SK-N-SH treated with all-trans-retinoic acid at 6 μM for 48 hours (cell line): ENCODE data around the gene STN1.

Experiments
- ATAC-seq: fragments of 200-7000 bp; cut with Tn5 transposase; 3 replicates; pipeline ENCODE4 v1.9.1; 2020; ENCODE audit warnings: mild to moderate bottlenecking, moderate library complexity
- ARNTL ChIP-seq: fragments of 450-650 bp; formaldehyde crosslinking; IDR thresholded peaks from 2 replicates; pipeline ENCODE4 v1.5.0; 2020; ENCODE audit warnings: low read depth, mild to moderate bottlenecking, moderate library complexity, borderline replicate concordance
- BACH2 ChIP-seq: fragments of 250-450 bp; sonication (Bioruptor Pico); IDR thresholded peaks from 2 replicates; pipeline ENCODE4 v1.9.0; 2021; ENCODE audit warnings: mild to moderate bottlenecking, borderline replicate concordance
- CSDC2 ChIP-seq: fragments of 250-450 bp; sonication (Bioruptor Pico); IDR thresholded peaks from 2 replicates; pipeline ENCODE4 v1.5.0; 2020; ENCODE audit warnings: mild to moderate bottlenecking, moderate library complexity
- ESRRG ChIP-seq: fragments of 250-450 bp; sonication (Bioruptor Pico); IDR thresholded peaks from 2 replicates; pipeline ENCODE4 v1.6.1; 2021; ENCODE audit warnings: mild to moderate bottlenecking
- GLIS3 ChIP-seq: fragments of 250-450 bp; sonication (Bioruptor Pico); IDR thresholded peaks from 2 replicates; pipeline ENCODE4 v1.5.0; 2020; ENCODE audit warnings: mild to moderate bottlenecking, moderate library complexity
- OSR1 ChIP-seq: fragments of 250-450 bp; sonication (Bioruptor Pico); IDR thresholded peaks from 2 replicates; pipeline ENCODE4 v1.8.0; 2022; ENCODE audit warnings: moderate library complexity, mild to moderate bottlenecking, inconsistent platforms
- PPARA ChIP-seq: fragments of 250-450 bp; sonication (Bioruptor Pico); IDR thresholded peaks from 2 replicates; pipeline ENCODE4 v1.5.0; 2020; ENCODE audit warnings: mild to moderate bottlenecking, borderline replicate concordance
- SNAI2 ChIP-seq: fragments of 250-450 bp; sonication (Bioruptor Pico); IDR thresholded peaks from 2 replicates; pipeline ENCODE4 v1.5.0; 2020; ENCODE audit warnings: mild to moderate bottlenecking, moderate library complexity
- TCF4 ChIP-seq: fragments of 250-450 bp; sonication (Bioruptor Pico); IDR thresholded peaks from 2 replicates; pipeline ENCODE4 v1.8.0; 2021; ENCODE audit warnings: mild to moderate bottlenecking, moderate library complexity, borderline replicate concordance
- TOX ChIP-seq: fragments of 250-450 bp; sonication (Bioruptor Pico); IDR thresholded peaks from 2 replicates; pipeline ENCODE4 v1.8.0; 2021; ENCODE audit warnings: mild to moderate bottlenecking, moderate library complexity, borderline replicate concordance
- ZC3H10 ChIP-seq: fragments of 250-450 bp; sonication (Bioruptor Pico); IDR thresholded peaks from 2 replicates; pipeline ENCODE4 v1.5.1; 2021; ENCODE audit warnings: mild to moderate bottlenecking, moderate library complexity
- ZFP3 ChIP-seq: fragments of 250-450 bp; sonication (Bioruptor Pico); IDR thresholded peaks from 2 replicates; pipeline ENCODE4 v1.5.0; 2020; ENCODE audit warnings: mild to moderate bottlenecking, moderate library complexity
- ZNF565 ChIP-seq: fragments of 450-650 bp; formaldehyde crosslinking; conservative IDR thresholded peaks from 2 replicates; pipeline ENCODE4 v1.5.0; 2020; ENCODE audit warnings: low read depth, mild to moderate bottlenecking, moderate library complexity
- ZNF70 ChIP-seq: fragments of 450-650 bp; formaldehyde crosslinking; IDR thresholded peaks from 2 replicates; pipeline ENCODE4 v1.5.0; 2020; ENCODE audit warnings: mild to moderate bottlenecking, moderate library complexity
- ZNF8 ChIP-seq: fragments of 450-650 bp; formaldehyde crosslinking; IDR thresholded peaks from 2 replicates; pipeline ENCODE4 v1.5.0; 2020; ENCODE audit warnings: mild to moderate bottlenecking, moderate library complexity
- TF ChIP-seq, protein P1 (sequence below): fragments of 250-450 bp; sonication (Bioruptor Pico); IDR thresholded peaks from 2 replicates; pipeline ENCODE4 v1.5.1; 2020; ENCODE audit warnings: low read depth, mild to moderate bottlenecking, moderate library complexity
- TF ChIP-seq, protein P2 (sequence below): fragments of 250-450 bp; sonication (Bioruptor Pico); IDR thresholded peaks from 2 replicates; pipeline ENCODE4 v1.5.1; 2021; ENCODE audit warnings: mild to moderate bottlenecking, moderate library complexity
- TF ChIP-seq, protein P3 (sequence below): fragments of 250-450 bp; sonication (Bioruptor Pico); IDR thresholded peaks from 2 replicates; pipeline ENCODE4 v1.8.0; 2020; ENCODE audit warnings: mild to moderate bottlenecking, moderate library complexity, borderline replicate concordance
- TF ChIP-seq, protein P4 (sequence below): fragments of 250-450 bp; sonication (Bioruptor Pico); IDR thresholded peaks from 2 replicates; pipeline ENCODE4 v1.5.0; 2020; ENCODE audit warnings: mild to moderate bottlenecking, moderate library complexity
- TF ChIP-seq, protein P5 (sequence below): fragments of 250-450 bp; sonication (Bioruptor Pico); IDR thresholded peaks from 2 replicates; pipeline ENCODE4 v1.8.0; 2021; ENCODE audit warnings: low read depth, mild to moderate bottlenecking, moderate library complexity, borderline replicate concordance

The STN1 gene

DNA sequence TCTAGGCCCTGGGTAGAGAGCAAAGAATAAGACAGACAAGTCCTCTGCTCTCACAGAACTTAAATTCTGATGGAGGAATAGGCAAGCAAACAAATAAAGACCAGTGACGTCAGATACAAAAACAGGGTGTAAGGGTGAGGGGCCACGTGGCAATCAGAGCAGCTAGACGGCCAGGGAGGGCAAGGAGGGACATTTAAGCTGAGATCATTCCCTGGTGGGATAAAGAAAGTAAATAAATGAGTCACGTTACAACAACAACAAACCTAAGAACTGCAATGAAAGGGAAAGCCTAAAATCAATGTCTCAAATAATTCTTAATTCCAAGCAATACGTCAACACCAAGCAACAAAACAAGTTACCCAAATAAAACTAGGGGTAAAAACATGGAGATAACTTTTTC is 21.8 kb downstream of the STN1 start:
- no peak for ATAC-seq
- TF ChIP-seq OSR1 (CRISPR knock-in tag) (no peak), ARNTL (CRISPR knock-in tag) (no peak)
- TF ChIP-seq, protein P1, sequence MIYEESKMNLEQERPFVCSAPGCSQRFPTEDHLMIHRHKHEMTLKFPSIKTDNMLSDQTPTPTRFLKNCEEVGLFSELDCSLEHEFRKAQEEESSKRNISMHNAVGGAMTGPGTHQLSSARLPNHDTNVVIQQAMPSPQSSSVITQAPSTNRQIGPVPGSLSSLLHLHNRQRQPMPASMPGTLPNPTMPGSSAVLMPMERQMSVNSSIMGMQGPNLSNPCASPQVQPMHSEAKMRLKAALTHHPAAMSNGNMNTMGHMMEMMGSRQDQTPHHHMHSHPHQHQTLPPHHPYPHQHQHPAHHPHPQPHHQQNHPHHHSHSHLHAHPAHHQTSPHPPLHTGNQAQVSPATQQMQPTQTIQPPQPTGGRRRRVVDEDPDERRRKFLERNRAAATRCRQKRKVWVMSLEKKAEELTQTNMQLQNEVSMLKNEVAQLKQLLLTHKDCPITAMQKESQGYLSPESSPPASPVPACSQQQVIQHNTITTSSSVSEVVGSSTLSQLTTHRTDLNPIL, result no peak
- TF ChIP-seq, all 23 proteins: peak for 0

DNA sequence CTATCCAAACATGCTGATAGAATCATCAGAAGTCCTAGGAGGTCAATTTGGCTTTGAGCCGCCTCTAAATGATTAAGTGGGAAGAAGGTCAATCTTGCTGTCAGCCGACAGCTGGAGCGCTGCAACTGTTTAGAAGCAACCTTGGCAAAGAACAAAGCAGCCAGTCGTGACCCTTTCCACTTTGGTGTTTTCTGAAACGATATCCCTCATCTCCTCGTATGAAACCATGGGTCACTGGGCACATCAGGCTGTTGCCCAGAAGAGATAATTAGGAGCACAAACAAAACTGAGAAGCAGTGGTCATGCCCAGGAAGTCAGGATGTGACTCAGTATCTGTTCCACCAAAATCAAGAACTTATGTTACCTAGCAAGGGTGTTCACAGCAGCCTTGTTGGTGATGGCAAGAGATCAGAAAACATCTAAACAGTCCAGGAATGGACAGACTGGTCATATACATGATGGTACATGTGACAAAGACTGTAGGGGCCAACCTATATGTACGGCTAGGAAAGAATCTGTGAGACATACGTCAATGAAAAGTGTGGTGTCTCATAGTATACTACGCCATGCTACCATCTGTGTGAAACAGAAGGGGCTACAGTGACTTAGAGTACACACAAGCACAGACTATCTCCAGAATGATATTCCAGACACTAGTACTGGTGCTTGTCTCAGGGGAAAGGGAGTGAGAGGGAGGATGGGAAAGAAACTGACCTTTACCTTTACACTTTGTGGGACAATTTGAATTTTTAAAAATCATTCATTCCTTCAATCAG is 22.4 kb downstream of the STN1 start:
- TF ChIP-seq SNAI2 (CRISPR knock-in tag), result no peak
- no peak for TF ChIP-seq ZFP3 (CRISPR knock-in tag)
- no peak for TF ChIP-seq CSDC2 (CRISPR knock-in tag)
- no peak for TF ChIP-seq BACH2
- no peak for TF ChIP-seq ZNF565 (CRISPR knock-in tag)
- no peak for TF ChIP-seq TOX (CRISPR knock-in tag)
- no peak for TF ChIP-seq OSR1 (CRISPR knock-in tag)
- TF ChIP-seq, protein P2, sequence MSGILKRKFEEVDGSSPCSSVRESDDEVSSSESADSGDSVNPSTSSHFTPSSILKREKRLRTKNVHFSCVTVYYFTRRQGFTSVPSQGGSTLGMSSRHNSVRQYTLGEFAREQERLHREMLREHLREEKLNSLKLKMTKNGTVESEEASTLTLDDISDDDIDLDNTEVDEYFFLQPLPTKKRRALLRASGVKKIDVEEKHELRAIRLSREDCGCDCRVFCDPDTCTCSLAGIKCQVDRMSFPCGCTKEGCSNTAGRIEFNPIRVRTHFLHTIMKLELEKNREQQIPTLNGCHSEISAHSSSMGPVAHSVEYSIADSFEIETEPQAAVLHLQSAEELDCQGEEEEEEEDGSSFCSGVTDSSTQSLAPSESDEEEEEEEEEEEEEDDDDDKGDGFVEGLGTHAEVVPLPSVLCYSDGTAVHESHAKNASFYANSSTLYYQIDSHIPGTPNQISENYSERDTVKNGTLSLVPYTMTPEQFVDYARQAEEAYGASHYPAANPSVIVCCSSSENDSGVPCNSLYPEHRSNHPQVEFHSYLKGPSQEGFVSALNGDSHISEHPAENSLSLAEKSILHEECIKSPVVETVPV (CRISPR knock-in tag), result no peak
- TF ChIP-seq, protein P3, sequence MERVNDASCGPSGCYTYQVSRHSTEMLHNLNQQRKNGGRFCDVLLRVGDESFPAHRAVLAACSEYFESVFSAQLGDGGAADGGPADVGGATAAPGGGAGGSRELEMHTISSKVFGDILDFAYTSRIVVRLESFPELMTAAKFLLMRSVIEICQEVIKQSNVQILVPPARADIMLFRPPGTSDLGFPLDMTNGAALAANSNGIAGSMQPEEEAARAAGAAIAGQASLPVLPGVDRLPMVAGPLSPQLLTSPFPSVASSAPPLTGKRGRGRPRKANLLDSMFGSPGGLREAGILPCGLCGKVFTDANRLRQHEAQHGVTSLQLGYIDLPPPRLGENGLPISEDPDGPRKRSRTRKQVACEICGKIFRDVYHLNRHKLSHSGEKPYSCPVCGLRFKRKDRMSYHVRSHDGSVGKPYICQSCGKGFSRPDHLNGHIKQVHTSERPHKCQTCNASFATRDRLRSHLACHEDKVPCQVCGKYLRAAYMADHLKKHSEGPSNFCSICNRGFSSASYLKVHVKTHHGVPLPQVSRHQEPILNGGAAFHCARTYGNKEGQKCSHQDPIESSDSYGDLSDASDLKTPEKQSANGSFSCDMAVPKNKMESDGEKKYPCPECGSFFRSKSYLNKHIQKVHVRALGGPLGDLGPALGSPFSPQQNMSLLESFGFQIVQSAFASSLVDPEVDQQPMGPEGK (CRISPR knock-in tag), result no peak
- TF ChIP-seq ZC3H10 (CRISPR knock-in tag), result no peak
- TF ChIP-seq PPARA (CRISPR knock-in tag), result no peak
- no peak for TF ChIP-seq ESRRG
- TF ChIP-seq, protein P4, sequence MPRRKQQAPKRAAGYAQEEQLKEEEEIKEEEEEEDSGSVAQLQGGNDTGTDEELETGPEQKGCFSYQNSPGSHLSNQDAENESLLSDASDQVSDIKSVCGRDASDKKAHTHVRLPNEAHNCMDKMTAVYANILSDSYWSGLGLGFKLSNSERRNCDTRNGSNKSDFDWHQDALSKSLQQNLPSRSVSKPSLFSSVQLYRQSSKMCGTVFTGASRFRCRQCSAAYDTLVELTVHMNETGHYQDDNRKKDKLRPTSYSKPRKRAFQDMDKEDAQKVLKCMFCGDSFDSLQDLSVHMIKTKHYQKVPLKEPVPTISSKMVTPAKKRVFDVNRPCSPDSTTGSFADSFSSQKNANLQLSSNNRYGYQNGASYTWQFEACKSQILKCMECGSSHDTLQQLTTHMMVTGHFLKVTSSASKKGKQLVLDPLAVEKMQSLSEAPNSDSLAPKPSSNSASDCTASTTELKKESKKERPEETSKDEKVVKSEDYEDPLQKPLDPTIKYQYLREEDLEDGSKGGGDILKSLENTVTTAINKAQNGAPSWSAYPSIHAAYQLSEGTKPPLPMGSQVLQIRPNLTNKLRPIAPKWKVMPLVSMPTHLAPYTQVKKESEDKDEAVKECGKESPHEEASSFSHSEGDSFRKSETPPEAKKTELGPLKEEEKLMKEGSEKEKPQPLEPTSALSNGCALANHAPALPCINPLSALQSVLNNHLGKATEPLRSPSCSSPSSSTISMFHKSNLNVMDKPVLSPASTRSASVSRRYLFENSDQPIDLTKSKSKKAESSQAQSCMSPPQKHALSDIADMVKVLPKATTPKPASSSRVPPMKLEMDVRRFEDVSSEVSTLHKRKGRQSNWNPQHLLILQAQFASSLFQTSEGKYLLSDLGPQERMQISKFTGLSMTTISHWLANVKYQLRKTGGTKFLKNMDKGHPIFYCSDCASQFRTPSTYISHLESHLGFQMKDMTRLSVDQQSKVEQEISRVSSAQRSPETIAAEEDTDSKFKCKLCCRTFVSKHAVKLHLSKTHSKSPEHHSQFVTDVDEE, result no peak
- no peak for TF ChIP-seq ARNTL (CRISPR knock-in tag)
- TF ChIP-seq GLIS3, result no peak
- TF ChIP-seq TCF4 (CRISPR knock-in tag), result no peak
- TF ChIP-seq, protein P5, sequence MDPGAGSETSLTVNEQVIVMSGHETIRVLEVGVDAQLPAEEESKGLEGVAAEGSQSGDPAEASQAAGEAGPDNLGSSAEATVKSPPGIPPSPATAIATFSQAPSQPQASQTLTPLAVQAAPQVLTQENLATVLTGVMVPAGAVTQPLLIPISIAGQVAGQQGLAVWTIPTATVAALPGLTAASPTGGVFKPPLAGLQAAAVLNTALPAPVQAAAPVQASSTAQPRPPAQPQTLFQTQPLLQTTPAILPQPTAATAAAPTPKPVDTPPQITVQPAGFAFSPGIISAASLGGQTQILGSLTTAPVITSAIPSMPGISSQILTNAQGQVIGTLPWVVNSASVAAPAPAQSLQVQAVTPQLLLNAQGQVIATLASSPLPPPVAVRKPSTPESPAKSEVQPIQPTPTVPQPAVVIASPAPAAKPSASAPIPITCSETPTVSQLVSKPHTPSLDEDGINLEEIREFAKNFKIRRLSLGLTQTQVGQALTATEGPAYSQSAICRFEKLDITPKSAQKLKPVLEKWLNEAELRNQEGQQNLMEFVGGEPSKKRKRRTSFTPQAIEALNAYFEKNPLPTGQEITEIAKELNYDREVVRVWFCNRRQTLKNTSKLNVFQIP (CRISPR knock-in tag), result no peak

DNA sequence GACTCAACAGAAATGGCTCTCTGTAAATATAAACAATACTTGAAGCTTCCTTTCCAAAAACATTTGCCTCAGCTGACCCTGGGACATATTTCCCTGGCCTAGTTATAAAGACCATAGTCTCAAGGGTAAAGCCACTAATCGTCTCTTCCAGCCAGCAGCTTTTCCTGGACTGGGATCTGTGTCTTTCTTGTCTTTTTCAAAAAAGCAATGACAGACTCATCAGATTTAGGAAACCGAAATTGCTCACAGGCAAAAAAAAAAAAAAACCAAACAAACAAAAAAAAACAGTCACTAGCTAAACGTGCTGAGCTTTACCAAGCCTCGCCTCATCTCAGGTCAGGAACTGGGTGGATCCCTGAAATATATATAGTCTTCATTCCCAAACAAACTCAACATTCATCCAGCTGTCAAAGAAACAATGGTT is 23.5 kb downstream of the STN1 start:
- ATAC-seq, result no peak; the same call in 2 of the 3 replicates
- TF ChIP-seq TOX (CRISPR knock-in tag), result no peak
- TF ChIP-seq SNAI2 (CRISPR knock-in tag), result no peak
- no peak for TF ChIP-seq OSR1 (CRISPR knock-in tag)
- no peak for TF ChIP-seq ZNF8
- no peak for TF ChIP-seq ZNF565 (CRISPR knock-in tag)
- no peak for TF ChIP-seq BACH2
- no peak for TF ChIP-seq CSDC2 (CRISPR knock-in tag)
- TF ChIP-seq ZNF70 (CRISPR knock-in tag), result no peak
- TF ChIP-seq, protein P2 (CRISPR knock-in tag), result no peak
- TF ChIP-seq ZFP3 (CRISPR knock-in tag), result no peak
- no peak for TF ChIP-seq TCF4 (CRISPR knock-in tag)
- TF ChIP-seq, protein P1, result no peak
- no peak for TF ChIP-seq ZC3H10 (CRISPR knock-in tag)
- no peak for TF ChIP-seq PPARA (CRISPR knock-in tag)

More for the DNA sequence above, 22.4 kb downstream of the STN1 start:
- peak; percentile 89 for ATAC-seq
